Mesothelial cell of epicardium (in vitro differentiated cells): Measurements from ENCODE around the gene METRNL. TPM values are rescaled to one million over a fixed set of nuclear protein-coding genes. Genes with fewer than 3 reads are reported as not detected.

Experiments
- DNase-seq, 2 experiments: peaks; one replicate each; pipeline ENCODE4 v3.0.0; 2021; ENCODE audit warnings: low spot score in 2 of 2; ENCODE audit not compliant: unreplicated experiment in 2 of 2
- H3K27ac Mint-ChIP-seq: 2 replicates; pipeline ENCODE4 v1.8.0; 2021; ENCODE audit warnings: mixed read lengths
- H3K27me3 Mint-ChIP-seq: 2 replicates; pipeline ENCODE4 v1.8.0; 2021; ENCODE audit warnings: low read depth, mixed read lengths
- H3K36me3 Mint-ChIP-seq: 2 replicates; pipeline ENCODE4 v1.8.0; 2021; ENCODE audit warnings: mixed read lengths
- H3K4me1 Mint-ChIP-seq: 2 replicates; pipeline ENCODE4 v1.8.0; 2021; ENCODE audit warnings: mixed read lengths
- H3K4me3 Mint-ChIP-seq: 2 replicates; pipeline ENCODE4 v1.8.0; 2021; ENCODE audit warnings: mild to moderate bottlenecking, moderate library complexity, mixed read lengths
- H3K9me3 Mint-ChIP-seq: 2 replicates; pipeline ENCODE4 v1.8.0; 2021; ENCODE audit warnings: mixed read lengths
- total RNA-seq: library from RNA; stranded (reverse); gene quantifications from 3 replicates; pipeline ENCODE4 v1.2.1, GENCODE V29; 2021
- TF ChIP-seq, protein P1 (sequence below): fragments of 200-600 bp; sonication (generic); IDR thresholded peaks from one replicate; pipeline ENCODE4 v1.5.0; 2021; ENCODE audit warnings: antibody characterized with exemption; ENCODE audit not compliant: unreplicated experiment

METRNL gene
- total RNA-seq, 1 donor from 2014 or later = 106 TPM

DNA sequence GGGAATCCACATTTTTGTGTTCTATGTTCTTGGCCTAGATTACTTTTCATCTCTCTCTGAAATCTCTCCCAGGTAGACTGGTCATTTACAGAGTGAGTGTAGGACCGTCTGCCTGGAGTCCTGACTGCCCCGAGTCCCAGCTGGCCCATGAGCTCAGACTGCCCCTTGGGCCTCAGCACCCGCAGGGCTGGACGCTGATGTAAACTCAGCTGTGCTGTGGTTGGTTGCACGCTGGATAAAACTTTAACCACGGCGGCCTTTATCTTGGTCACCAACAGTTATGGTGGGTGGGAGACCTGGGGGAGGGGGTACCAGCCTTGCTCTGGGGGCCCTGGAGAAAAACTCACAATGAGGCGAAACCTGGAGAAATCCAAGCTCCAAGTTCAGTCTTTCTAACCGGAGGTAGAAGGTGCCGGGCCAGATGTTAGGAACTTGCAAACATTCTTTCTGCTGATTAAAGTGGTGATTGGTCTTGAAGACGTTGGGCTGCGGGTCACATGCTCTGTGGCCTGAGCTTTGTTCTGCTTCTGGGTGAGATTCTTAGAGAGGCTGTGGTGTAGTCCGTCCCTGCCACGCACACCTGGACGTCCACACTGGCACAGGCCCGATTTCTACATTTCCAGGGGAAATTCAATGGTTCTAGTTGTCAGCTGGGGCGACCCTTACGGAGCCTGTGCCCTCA is 6.9 kb downstream of the METRNL start:
- no peaks in the 10 kb centered on the region for H3K27me3 Mint-ChIP-seq
- H3K4me1 Mint-ChIP-seq = peaks cover 75% of the 10 kb centered on the region
- no peak overlapping the region for H3K4me3 Mint-ChIP-seq
- H3K36me3 Mint-ChIP-seq = peaks cover 3% of the 10 kb centered on the region
- no peaks in the 10 kb centered on the region for H3K9me3 Mint-ChIP-seq
- TF ChIP-seq, protein P1, sequence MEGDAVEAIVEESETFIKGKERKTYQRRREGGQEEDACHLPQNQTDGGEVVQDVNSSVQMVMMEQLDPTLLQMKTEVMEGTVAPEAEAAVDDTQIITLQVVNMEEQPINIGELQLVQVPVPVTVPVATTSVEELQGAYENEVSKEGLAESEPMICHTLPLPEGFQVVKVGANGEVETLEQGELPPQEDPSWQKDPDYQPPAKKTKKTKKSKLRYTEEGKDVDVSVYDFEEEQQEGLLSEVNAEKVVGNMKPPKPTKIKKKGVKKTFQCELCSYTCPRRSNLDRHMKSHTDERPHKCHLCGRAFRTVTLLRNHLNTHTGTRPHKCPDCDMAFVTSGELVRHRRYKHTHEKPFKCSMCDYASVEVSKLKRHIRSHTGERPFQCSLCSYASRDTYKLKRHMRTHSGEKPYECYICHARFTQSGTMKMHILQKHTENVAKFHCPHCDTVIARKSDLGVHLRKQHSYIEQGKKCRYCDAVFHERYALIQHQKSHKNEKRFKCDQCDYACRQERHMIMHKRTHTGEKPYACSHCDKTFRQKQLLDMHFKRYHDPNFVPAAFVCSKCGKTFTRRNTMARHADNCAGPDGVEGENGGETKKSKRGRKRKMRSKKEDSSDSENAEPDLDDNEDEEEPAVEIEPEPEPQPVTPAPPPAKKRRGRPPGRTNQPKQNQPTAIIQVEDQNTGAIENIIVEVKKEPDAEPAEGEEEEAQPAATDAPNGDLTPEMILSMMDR = no peak
- H3K27ac Mint-ChIP-seq = peak overlapping the region; percentile 99
- DNase-seq = no peak

DNA sequence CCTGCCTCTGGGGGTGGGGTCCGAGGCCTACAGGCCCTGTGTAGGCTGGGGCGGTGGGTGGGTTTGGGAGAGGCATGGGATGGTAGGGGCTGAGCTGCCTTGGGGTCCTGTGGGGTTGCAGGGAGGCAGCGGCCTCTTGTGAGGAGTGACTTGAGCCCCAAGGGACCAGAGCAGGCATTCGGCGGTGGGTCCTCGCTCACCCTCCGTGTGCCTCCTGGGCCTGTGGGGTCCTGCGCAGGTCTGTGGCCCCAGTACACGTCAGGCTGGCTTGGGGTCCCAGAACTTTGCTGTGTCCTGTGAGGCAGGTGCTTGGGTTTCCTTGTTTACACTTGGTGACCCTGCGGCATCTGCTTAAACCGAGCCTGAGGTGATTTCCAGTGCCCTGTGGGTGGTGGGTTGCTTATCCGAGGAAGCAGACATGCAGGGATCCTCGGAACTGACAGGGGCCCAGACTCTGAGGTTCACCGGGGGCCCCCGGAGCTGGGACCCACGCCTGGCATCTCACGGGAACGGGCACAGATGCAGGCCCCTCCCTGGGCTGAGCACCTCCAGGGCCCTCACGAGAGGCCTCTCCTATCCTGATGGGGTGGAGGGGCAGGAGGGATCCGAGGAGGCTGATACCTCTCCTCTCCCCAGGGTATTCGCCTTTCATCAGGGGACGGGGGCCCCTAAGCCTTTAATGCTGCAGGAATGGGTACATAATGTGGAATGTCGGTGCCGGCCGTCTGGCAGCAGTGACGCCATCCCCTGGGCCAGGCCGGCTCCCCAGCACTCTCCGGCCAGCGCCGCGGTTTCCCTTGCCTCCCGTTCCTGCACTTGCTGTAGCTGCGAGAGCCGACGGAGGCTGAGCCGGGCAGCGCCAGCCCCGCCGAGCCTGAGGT is 7.7 kb downstream of the METRNL start:
- peaks cover 3% of the 10 kb centered on the region for H3K36me3 Mint-ChIP-seq
- TF ChIP-seq, protein P1 = no peak
- no peak overlapping the region for H3K4me3 Mint-ChIP-seq
- H3K27me3 Mint-ChIP-seq = no peaks in the 10 kb centered on the region
- peaks cover 74% of the 10 kb centered on the region for H3K4me1 Mint-ChIP-seq
- DNase-seq = no peak
- H3K9me3 Mint-ChIP-seq = no peaks in the 10 kb centered on the region
- peak overlapping the region; percentile 99 for H3K27ac Mint-ChIP-seq

DNA sequence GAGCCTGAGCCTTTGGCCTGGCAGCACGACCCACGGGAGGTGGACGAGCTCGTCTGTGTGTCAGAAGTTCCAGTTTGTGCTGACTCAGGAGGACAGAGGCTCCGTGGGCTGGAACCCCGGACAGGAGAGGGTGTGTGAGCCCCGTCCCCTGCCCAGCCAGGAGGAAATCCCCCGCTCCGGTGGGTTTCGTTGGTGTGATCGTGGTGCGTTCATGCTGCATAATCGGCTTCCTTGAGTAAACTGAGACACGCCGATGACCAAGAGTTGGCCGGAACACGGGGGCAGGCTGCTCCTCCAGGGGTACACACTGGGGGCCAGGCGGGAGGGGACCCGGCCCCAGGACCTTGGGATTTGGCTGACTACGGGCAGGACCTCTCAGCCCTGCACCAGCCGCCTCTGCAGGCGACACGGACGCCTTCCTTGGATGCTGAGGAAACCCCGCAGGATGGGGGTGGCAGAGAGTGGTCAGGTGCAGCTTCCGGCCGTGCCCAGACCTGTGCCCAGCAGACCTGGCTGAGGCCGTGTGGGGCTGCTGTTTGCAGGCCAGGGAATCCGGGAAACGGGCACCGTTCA is 8.5 kb downstream of the METRNL start:
- Mint-ChIP-seq H3K36me3 (peaks cover 3% of the 10 kb centered on the region), H3K27ac (peak overlapping the region; percentile 50), H3K9me3 (no peaks in the 10 kb centered on the region), H3K27me3 (no peaks in the 10 kb centered on the region), H3K4me1 (peaks cover 67% of the 10 kb centered on the region), H3K4me3 (no peak overlapping the region)
- TF ChIP-seq, protein P1 = no peak
- DNase-seq = no peak

DNA sequence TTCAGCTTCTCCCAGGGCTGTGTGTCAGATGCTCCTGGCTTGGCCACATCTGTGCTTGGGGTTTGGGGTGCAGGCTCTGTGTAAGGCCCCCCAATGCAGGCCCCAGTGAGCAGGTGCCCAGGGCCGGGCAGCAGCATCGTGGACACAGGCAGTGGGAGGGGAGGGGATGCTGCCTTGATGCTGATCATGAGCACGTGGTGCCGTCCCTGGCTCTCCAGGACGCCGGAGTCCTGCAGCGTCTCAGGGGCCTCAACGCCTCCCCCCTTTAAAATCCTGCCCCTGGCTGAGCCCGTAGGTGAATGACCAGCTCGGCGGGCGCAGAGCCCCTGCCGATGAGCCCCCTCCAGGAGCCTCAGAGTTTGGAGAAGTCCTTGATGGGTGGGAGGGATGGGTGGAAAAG is 9.0 kb downstream of the METRNL start:
- Mint-ChIP-seq H3K9me3 (no peaks in the 10 kb centered on the region), H3K4me1 (peaks cover 61% of the 10 kb centered on the region), H3K27me3 (no peaks in the 10 kb centered on the region), H3K4me3 (no peak overlapping the region), H3K36me3 (peaks cover 3% of the 10 kb centered on the region), H3K27ac (peak overlapping the region; percentile 50)
- TF ChIP-seq, protein P1 = no peak
- DNase-seq = no peak

DNA sequence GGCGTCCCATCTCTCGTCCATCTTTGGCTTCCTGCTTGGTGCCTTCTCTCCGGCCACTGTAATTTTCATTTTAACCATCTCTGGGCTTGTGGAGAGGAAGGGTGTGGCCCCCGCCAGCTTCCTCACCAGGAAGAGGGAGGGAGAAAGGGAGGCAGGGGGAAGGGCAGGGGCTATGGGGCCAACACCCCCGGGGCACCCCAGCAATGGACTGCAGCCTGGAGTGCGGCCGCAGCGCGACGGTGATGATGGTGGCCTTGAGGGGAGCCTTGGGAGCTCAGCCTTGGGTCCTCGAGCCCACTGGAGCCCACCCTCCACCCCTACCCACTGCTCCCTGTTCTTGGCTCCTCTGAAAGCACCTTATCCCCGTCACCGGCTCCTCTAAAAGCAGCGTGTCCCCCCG is 9.5 kb downstream of the METRNL start:
- TF ChIP-seq, protein P1 = no peak
- H3K4me1 Mint-ChIP-seq = peaks cover 57% of the 10 kb centered on the region
- no peaks in the 10 kb centered on the region for H3K9me3 Mint-ChIP-seq
- DNase-seq = no peak
- H3K36me3 Mint-ChIP-seq = peaks cover 6% of the 10 kb centered on the region
- no peaks in the 10 kb centered on the region for H3K27me3 Mint-ChIP-seq
- H3K4me3 Mint-ChIP-seq = peak overlapping the region; percentile 43
- peak overlapping the region; percentile 87 for H3K27ac Mint-ChIP-seq
